PC-3 (cell line): ENCODE results near the gene KCNG2. TPM values are rescaled to one million over a fixed set of nuclear protein-coding genes. Genes with fewer than 3 reads are reported as not detected.

Experiments
- ATAC-seq: fragments of 200-7000 bp; cut with Tn5 transposase; 2 replicates; pipeline ENCODE4 v1.9.1; 2020; ENCODE audit warnings: mild to moderate bottlenecking, moderate library complexity
- BruUV-seq: library from RNA; stranded (reverse); fragments of 400-500 nt; replicated peaks from 2 replicates; lab custom pipeline; 2021; lab: Mats Ljungman, UMichigan
- CTCF ChIA-PET: fragments of 300-600 bp; sonication (Branson Sonifier 250); formaldehyde crosslinking; loops from one replicate; lab custom pipeline; 2022; ENCODE audit warnings: antibody characterized with exemption; lab: Charles Lee
- POLR2A ChIA-PET: fragments of 300-600 bp; sonication (Branson Sonifier 250); formaldehyde crosslinking; loops from one replicate; lab custom pipeline; 2022; ENCODE audit warnings: antibody characterized with exemption; ENCODE audit not compliant: unreplicated experiment; lab: Charles Lee
- DNase-seq: peaks from one replicate; pipeline ENCODE4 v3.0.0-alpha.2; 2015
- H2AFZ ChIP-seq: fragments of 300-600 bp; sonication (generic); 2 replicates; pipeline ENCODE4 v1.6.0; 2016; ENCODE audit warnings: antibody characterized with exemption, low read length
- H3F3A ChIP-seq: fragments of 300-600 bp; sonication (generic); one replicate; pipeline ENCODE4 v1.6.0; 2017; ENCODE audit warnings: antibody characterized with exemption, low read length, control low read depth, mild to moderate bottlenecking; ENCODE audit not compliant: unreplicated experiment
- H3K27ac ChIP-seq: fragments of 300-600 bp; sonication (generic); 2 replicates; pipeline ENCODE4 v1.5.1; 2016; ENCODE audit warnings: mild to moderate bottlenecking, low read length
- H3K27me3 ChIP-seq: fragments of 300-600 bp; sonication (generic); 2 replicates; pipeline ENCODE4 v1.6.1; 2016; ENCODE audit warnings: low read length, mixed read lengths
- H3K36me3 ChIP-seq: fragments of 300-600 bp; sonication (generic); 2 replicates; pipeline ENCODE4 v1.6.1; 2016; ENCODE audit warnings: low read depth, mixed run types, low read length, mixed read lengths
- H3K4me1 ChIP-seq: fragments of 300-600 bp; sonication (generic); 2 replicates; pipeline ENCODE4 v1.5.1; 2016; ENCODE audit warnings: low read length; ENCODE audit not compliant: insufficient read depth
- H3K4me2 ChIP-seq: fragments of 300-600 bp; sonication (generic); 2 replicates; pipeline ENCODE4 v1.6.0; 2016; ENCODE audit warnings: low read length
- H3K4me3 ChIP-seq: fragments of 300-600 bp; sonication (generic); 2 replicates; pipeline ENCODE4 v1.5.1; 2016; ENCODE audit warnings: mild to moderate bottlenecking, low read length, mixed read lengths
- H3K79me2 ChIP-seq: fragments of 300-600 bp; sonication (generic); 2 replicates; pipeline ENCODE4 v1.6.1; 2017; ENCODE audit warnings: low read length, mixed read lengths
- H3K9ac ChIP-seq: fragments of 300-600 bp; sonication (generic); 2 replicates; pipeline ENCODE4 v1.6.0; 2016; ENCODE audit warnings: mild to moderate bottlenecking, low read length
- H3K9me2 ChIP-seq: fragments of 300-600 bp; sonication (generic); replicated peaks from 2 replicates; pipeline ENCODE4 v1.6.1; 2016; ENCODE audit warnings: mixed run types, low read length, mixed read lengths
- H3K9me3 ChIP-seq: fragments of 300-600 bp; sonication (generic); 2 replicates; pipeline ENCODE4 v1.6.1; 2016; ENCODE audit warnings: low read length, mixed read lengths
- H4K20me1 ChIP-seq: fragments of 300-600 bp; sonication (generic); 2 replicates; pipeline ENCODE4 v1.6.1; 2016; ENCODE audit warnings: low read length, mixed read lengths
- CTCF ChIP-seq: fragments of 300-600 bp; sonication (generic); conservative IDR thresholded peaks from 2 replicates; pipeline ENCODE4 v1.5.1; 2017; ENCODE audit warnings: antibody characterized with exemption, low read depth, mild to moderate bottlenecking, low read length
- EZH2 ChIP-seq: fragments of 300-600 bp; sonication (generic); IDR thresholded peaks from one replicate; pipeline ENCODE4 v1.6.1; 2017; ENCODE audit warnings: antibody characterized with exemption, mild to moderate bottlenecking, low read length; ENCODE audit not compliant: unreplicated experiment
- EZH2phosphoT487 ChIP-seq: fragments of 300-600 bp; sonication (generic); IDR thresholded peaks from 2 replicates; pipeline ENCODE4 v1.6.1; 2018; ENCODE audit warnings: mild to moderate bottlenecking, antibody characterized with exemption, low read length, borderline replicate concordance
- intact Hi-C: fragments of 100-400 bp; cut with micrococcal nuclease; formaldehyde crosslinking; loops from 2 replicates; pipeline ENCODE4 v1.9.0; 2023
- total RNA-seq: library from RNA; depleted of rRNA; stranded (reverse); fragments of >200 nt; gene quantifications from 2 replicates; pipeline ENCODE4 v1.2.3, GENCODE V29; 2014

The KCNG2 gene
- total RNA-seq, 1 experiment from 2014 or later = not detected

GRCh38 chr18:79754022-79754761, 43.5 kb upstream of the KCNG2 start:
- ChIA-PET CTCF (no interaction called here), POLR2A (no interaction called here)
- Histone ChIP-seq H3K9me3 (no peaks in the 10 kb centered on the region), H3F3A (no peaks in the 10 kb centered on the region), H3K79me2 (no peaks in the 10 kb centered on the region), H3K27ac (no peak overlapping the region), H3K4me3 (no peak overlapping the region), H3K36me3 (peaks cover 17% of the 10 kb centered on the region; the same call in 1 of the 2 replicates), H3K27me3 (no peaks in the 10 kb centered on the region), H2AFZ (no peak overlapping the region), H3K9me2 (no peaks in the 10 kb centered on the region), H3K4me1 (no peaks in the 10 kb centered on the region), H3K4me2 (no peak overlapping the region), H3K9ac (no peak overlapping the region), H4K20me1 (0 out of 2 replicates have a peak, but pooled peaks cover 4% of the 10 kb centered on the region)
- TF ChIP-seq EZH2phosphoT487 = no peak
- TF ChIP-seq EZH2 = no peak
- no peak for TF ChIP-seq CTCF
- no TSS peak for BruUV-seq
- no peak for ATAC-seq
- intact Hi-C loops = no loop called here
- no peak for DNase-seq

- H3K9me3 ChIP-seq = no peaks in the 10 kb centered on the region
- intact Hi-C loops = no loop called here
These were observed 42.8 kb upstream of the KCNG2 start for GRCh38 chr18:79754831-79755351.

More at GRCh38 chr18:79754831-79755351, 42.8 kb upstream of the KCNG2 start:
- H3F3A ChIP-seq = no peaks in the 10 kb centered on the region
- H3K27ac ChIP-seq = no peak overlapping the region
- CTCF ChIA-PET = no interaction called here
- no peak overlapping the region for H3K4me2 ChIP-seq
- ATAC-seq = no peak
- H3K79me2 ChIP-seq = no peaks in the 10 kb centered on the region
- no peak overlapping the region for H3K4me3 ChIP-seq
- no peaks in the 10 kb centered on the region for H3K9me2 ChIP-seq
- H3K27me3 ChIP-seq = no peaks in the 10 kb centered on the region
- DNase-seq = no peak
- BruUV-seq = no TSS peak
- no peak overlapping the region for H3K9ac ChIP-seq
- POLR2A ChIA-PET = no interaction called here
- peaks cover 17% of the 10 kb centered on the region; the same call in 1 of the 2 replicates for H3K36me3 ChIP-seq
- no peak overlapping the region for H2AFZ ChIP-seq
- no peak for TF ChIP-seq EZH2
- no peak for TF ChIP-seq CTCF
- no peak for TF ChIP-seq EZH2phosphoT487
- no peaks in the 10 kb centered on the region for H3K4me1 ChIP-seq
- H4K20me1 ChIP-seq = 0 out of 2 replicates have a peak, but pooled peaks cover 4% of the 10 kb centered on the region
